Measurements from ENCODE around the gene GAREM1.
A peak's percentile ranks its signal among the peaks of the same experiment; 100 is the strongest.

DNA sequence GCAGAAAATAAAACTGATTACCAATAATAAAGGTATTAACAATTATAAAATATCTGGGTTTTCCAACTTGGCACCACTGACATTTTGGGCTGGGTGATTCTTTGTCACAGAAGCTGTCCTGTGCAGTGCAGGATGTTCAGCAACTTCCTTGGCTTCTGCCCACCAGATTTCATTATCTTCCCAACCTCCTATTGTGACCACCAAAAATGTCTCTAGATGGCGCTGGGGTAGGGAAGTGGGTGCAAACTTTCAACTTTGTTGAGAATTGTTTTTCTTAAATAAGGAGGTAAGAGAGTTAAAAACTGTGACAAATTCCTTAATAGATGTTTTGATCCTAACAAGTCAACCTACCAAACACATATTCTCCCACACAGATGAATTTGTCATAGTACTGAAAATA is 90.1 kb downstream of the GAREM1 start:
- TF ChIP-seq, protein P1, sequence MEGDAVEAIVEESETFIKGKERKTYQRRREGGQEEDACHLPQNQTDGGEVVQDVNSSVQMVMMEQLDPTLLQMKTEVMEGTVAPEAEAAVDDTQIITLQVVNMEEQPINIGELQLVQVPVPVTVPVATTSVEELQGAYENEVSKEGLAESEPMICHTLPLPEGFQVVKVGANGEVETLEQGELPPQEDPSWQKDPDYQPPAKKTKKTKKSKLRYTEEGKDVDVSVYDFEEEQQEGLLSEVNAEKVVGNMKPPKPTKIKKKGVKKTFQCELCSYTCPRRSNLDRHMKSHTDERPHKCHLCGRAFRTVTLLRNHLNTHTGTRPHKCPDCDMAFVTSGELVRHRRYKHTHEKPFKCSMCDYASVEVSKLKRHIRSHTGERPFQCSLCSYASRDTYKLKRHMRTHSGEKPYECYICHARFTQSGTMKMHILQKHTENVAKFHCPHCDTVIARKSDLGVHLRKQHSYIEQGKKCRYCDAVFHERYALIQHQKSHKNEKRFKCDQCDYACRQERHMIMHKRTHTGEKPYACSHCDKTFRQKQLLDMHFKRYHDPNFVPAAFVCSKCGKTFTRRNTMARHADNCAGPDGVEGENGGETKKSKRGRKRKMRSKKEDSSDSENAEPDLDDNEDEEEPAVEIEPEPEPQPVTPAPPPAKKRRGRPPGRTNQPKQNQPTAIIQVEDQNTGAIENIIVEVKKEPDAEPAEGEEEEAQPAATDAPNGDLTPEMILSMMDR (IDR thresholded peaks at IDR 0.05; ENCODE audit: low read depth, low read length): peak; percentile 52
- no peak for TF ChIP-seq EZH2phosphoT487 (IDR thresholded peaks at IDR 0.05; ENCODE audit: low read depth)
